HepG2 (cell line): ENCODE results near the gene SRSF7. TPM values are rescaled to one million over a fixed set of nuclear protein-coding genes. Genes with fewer than 3 reads are reported as not detected.
A peak's percentile ranks its signal among the peaks of the same experiment; 100 is the strongest.

ENCODE experiments used
- ARNTL ChIP-seq: sonication (generic); formaldehyde crosslinking; IDR thresholded peaks from 2 replicates; pipeline ENCODE4 v1.4.0; 2020; ENCODE audit warnings: mild to moderate bottlenecking, missing genetic modification reagents
- CEBPB ChIP-seq: IDR thresholded peaks from 2 replicates; pipeline ENCODE4 v1.6.1; 2011; ENCODE audit warnings: low read depth, low read length, improper control_type of control experiment, borderline replicate concordance
- DNMT1 ChIP-seq: sonication (generic); formaldehyde crosslinking; IDR thresholded peaks from 2 replicates; pipeline ENCODE4 v1.5.1; 2020; ENCODE audit warnings: mild to moderate bottlenecking, missing genetic modification reagents
- HHEX ChIP-seq: IDR thresholded peaks from 2 replicates; pipeline ENCODE4 v1.6.1; 2016; ENCODE audit warnings: control low read depth
- MLXIP ChIP-seq: sonication (generic); formaldehyde crosslinking; IDR thresholded peaks from 2 replicates; pipeline ENCODE4 v1.9.0; 2021; ENCODE audit warnings: missing genetic modification reagents, borderline replicate concordance
- NR0B2 ChIP-seq: sonication (generic); formaldehyde crosslinking; IDR thresholded peaks from 2 replicates; pipeline ENCODE4 v1.4.0; 2020; ENCODE audit warnings: mild to moderate bottlenecking, missing genetic modification reagents
- RBFOX2 ChIP-seq: fragments of 200-400 bp; formaldehyde crosslinking; IDR thresholded peaks from 2 replicates; pipeline ENCODE4 v1.6.1; 2017; ENCODE audit warnings: low read depth, mild to moderate bottlenecking, low read length
- TCF7 ChIP-seq: sonication (generic); IDR thresholded peaks from 2 replicates; pipeline ENCODE4 v1.6.1; 2016; ENCODE audit warnings: antibody characterized with exemption, low read depth
- TFE3 ChIP-seq: IDR thresholded peaks from 2 replicates; pipeline ENCODE4 v1.6.1; 2016
- ZFP36L1 ChIP-seq: sonication (generic); formaldehyde crosslinking; IDR thresholded peaks from 2 replicates; pipeline ENCODE4 v1.8.0; 2022; ENCODE audit warnings: mild to moderate bottlenecking, missing genetic modification reagents, moderate library complexity
- ZNF263 ChIP-seq: sonication (generic); formaldehyde crosslinking; IDR thresholded peaks from 2 replicates; pipeline ENCODE4 v1.4.0; 2020; ENCODE audit warnings: missing genetic modification reagents
- ZNF318 ChIP-seq: sonication (generic); formaldehyde crosslinking; IDR thresholded peaks from 2 replicates; pipeline ENCODE4 v1.4.0; 2020; ENCODE audit warnings: mild to moderate bottlenecking, missing genetic modification reagents
- ZNF674 ChIP-seq: sonication (generic); formaldehyde crosslinking; IDR thresholded peaks from 2 replicates; pipeline ENCODE4 v1.5.0; 2020; ENCODE audit warnings: low read depth, mild to moderate bottlenecking, missing genetic modification reagents
- ZNF691 ChIP-seq: sonication (generic); formaldehyde crosslinking; IDR thresholded peaks from 2 replicates; pipeline ENCODE4 v1.4.0; 2020; ENCODE audit warnings: missing genetic modification reagents, low read depth, mild to moderate bottlenecking, borderline replicate concordance
- polyA plus RNA-seq, 8 experiments: library from polyadenylated mRNA; depleted of rRNA in 3 of 8; stranded (reverse) in 7 of 8; unstranded in 1 of 8; fragments of >200 nt; fragmentation: Illumina TruSeq in 4 of 8; extraction: Trizol in 4 of 8; gene quantifications; 2 replicates each; pipeline versions ENCODE4 v1.2.1 to v1.2.3, GENCODE V29; 2011 to 2016; ENCODE audit warnings: low read depth in 4 of 8, missing spikeins in 1 of 8, mixed read lengths in 1 of 8; ENCODE audit not compliant: insufficient read depth in 1 of 8
- total RNA-seq, 5 experiments: library from RNA; depleted of rRNA; stranded (reverse); fragments of >200 nt; fragmentation: Illumina TruSeq; extraction: Trizol; gene quantifications; 2 replicates each; pipeline ENCODE4 v1.2.3, GENCODE V29; 2016; ENCODE audit warnings: low read depth in 1 of 5

The SRSF7 gene
- total and polyA plus RNA-seq, 2 of the 13 experiments (the other 11 are each of a cell fraction or from before 2014, with no cell fraction given) = 172 to 275 TPM

- TF ChIP-seq ZNF318 (no peak), TFE3 (CRISPR knock-in tag) (peak; percentile 65), ZNF691 (CRISPR knock-in tag) (peak; percentile 76; the same call in 1 of the 2 replicates), ZNF674 (CRISPR knock-in tag) (peak; percentile 88; the same call in 1 of the 2 replicates), ARNTL (peak; percentile 78), HHEX (CRISPR knock-in tag) (no peak), MLXIP (CRISPR knock-in tag) (0 out of 2 replicates have a peak, but pooled peaks have one; percentile 45), ZNF263 (CRISPR knock-in tag) (peak; percentile 51; the same call in 1 of the 2 replicates), TCF7 (peak; percentile 22; the same call in 1 of the 2 replicates), DNMT1 (CRISPR knock-in tag) (no peak; the same call in 1 of the 2 replicates), ZFP36L1 (CRISPR knock-in tag) (peak; percentile 76; the same call in 1 of the 2 replicates), RBFOX2 (peak; percentile 97), CEBPB (peak; percentile 38; the same call in 1 of the 2 replicates), NR0B2 (CRISPR knock-in tag) (peak; percentile 80; the same call in 1 of the 2 replicates)
Observed at GRCh38 chr2:38750891-38751595, at the start of gene SRSF7 (continued).
